GM21825 (cell line): ENCODE data around the gene TARBP1.
"Not testable (repeated sequence)": the region's sequence is repeated elsewhere in the genome, so short reads cannot be mapped to it uniquely, and the experiment has no call there.

ENCODE experiments used
- ATAC-seq: cut with Tn5 transposase; IDR thresholded peaks from one replicate; pipeline ENCODE4 v1.9.1; 2021; ENCODE audit warnings: mild to moderate bottlenecking, moderate library complexity; ENCODE audit not compliant: unreplicated experiment

Gene TARBP1

GRCh38 chr1:234504969-234505768, 26.2 kb upstream of the TARBP1 start:
- ATAC-seq = no peak

DNA sequence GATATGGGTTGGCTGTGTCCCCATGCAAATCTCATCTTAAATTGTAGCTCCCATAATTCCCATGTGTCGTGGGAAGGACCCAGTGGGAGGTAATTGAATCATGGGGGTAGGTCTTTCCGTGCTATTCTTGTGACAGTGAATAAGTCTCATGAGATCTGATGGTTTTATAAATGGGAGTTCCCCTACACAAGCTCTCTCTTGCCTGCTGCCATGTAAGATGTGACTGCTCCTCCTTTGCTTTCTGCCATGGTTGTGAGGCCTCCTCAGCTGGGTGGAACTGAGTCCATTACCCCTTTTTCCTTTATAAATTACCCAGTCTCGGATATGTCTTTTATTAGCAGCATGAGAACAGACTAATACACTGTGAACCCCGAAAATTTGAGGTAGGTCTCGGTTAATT, 25.3 kb upstream of the TARBP1 start:
- not testable (repeated sequence) for ATAC-seq

DNA sequence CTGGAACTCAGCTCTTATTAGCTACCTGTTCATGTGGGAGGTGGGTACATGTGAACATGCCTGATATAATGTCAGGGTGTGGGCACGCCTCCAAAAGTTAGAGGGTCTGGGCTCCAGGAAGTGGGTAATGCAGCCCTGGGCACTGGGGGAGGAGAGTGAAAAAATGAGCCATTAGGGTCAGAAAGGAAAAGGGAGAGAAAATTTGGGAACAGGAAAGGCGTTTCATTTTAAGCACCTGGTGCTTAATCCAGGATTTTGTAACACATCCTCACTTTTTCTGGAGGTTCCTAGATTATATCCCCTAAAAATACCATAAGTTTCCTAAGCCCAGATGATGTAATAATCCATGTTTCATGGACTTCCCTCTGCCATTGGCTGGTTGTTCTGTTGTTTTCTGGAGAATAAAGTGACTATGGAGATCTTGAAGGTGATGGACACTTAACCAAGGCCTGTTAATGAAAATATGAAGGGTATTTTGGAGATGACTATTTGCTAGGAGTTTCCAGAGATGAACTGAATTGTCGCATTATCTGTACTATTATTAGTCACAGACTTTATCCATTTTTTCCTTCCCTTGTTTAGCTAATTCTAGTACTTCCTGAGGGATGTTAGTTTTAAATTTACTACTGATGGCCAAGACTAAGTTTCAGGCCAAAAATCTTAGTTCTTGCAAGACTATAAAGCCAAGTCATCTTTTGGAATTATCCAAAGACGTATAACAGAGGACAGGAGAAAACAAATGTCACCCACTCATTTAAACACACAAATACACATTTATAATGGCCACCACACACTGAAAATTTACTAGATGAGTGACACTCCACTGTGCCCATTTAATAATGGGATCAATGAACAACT, 24.4 kb upstream of the TARBP1 start:
- ATAC-seq = no peak

DNA sequence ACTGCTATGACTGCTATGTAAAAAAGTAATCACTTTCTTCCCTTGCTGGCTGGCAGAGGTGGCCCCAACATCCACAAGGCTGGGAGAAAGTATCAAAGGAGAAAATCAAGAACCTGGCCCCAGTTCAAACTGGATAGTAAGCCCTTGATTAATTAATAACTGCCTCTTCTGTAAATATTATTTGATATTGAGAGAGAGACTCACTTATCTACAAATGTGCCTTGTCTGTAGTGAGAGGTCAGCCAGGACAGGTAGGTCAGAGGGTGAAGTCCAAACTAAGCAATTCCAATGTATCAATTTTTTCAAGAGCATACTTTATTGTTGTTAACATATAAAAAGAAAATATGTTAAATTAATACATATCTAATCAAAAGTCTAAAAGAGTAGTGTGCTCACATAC, 23.8 kb upstream of the TARBP1 start:
- ATAC-seq = no peak

DNA sequence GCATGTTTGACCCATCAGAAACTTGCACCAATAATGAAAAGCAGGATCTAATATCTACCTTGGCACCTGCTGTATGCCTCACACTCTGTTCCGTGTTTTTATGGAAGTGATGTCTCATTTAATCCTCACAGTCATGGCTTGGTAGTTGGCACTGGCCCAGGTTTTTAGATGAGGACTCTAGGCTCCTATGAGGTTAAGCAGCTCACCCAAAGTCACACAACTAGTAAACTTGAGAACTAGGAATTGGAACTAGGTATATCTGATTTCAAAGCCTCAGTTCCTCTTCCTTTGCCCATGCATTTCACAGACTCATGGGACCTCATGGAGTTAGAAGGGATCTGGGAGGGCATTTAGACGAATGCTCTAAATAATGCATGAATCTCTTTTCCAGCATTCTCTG, 21.3 kb upstream of the TARBP1 start:
- ATAC-seq = no peak

GRCh38 chr1:234499943-234500245, 20.9 kb upstream of the TARBP1 start:
- no peak for ATAC-seq

- ATAC-seq = peak; percentile 41
These were observed 20.4 kb upstream of the TARBP1 start for GRCh38 chr1:234499119-234499942.

DNA sequence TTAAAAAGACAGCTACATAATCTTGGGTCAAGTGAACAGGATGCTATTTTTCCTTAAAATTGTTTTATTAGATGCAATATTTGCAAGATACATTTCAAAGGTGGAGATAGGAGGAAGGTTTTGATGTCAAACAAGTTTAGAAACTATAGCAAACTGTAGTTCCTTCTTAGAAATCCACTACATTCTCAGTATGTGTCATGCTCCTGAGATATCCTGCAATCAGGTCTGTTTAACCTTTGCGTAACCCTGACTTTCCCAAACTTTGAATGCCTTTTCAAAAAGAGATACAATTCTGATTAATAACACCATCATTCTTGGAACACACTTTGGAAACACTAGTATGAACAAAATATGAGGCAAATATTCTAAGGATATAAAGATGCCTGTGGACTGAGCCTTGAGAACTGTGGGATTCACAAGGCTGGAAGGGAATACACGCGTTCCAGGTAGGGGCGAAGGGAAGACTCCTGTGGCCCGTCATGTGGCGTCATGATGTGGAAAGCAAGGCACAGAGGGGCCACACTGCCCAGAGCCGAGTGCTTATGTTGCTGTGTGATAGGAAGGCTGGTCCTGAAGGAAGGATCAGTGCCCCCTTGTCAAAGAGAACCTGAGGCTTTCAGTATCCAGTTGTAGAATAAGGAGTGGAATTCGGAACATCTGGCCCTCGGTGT, 19.6 kb upstream of the TARBP1 start:
- ATAC-seq = no peak

DNA sequence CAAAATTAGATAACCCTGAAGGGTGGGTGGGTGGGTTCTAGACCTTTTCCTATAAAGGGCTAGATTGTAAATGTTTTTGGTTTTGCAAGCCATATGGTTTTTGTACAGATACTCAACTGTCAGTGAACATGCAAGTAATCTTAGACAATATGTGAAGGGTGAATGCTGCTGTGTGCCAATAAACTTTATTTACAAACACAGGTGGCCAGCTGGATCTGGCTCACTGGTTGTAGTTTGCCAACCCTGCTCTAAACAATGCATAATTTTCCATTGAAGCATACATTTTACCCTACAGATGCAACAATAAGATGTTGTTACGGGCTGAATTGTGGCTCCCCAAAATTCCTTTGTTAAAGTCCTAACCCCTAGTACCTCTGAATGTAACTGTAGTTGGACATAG, 18.6 kb upstream of the TARBP1 start:
- no peak for ATAC-seq

DNA sequence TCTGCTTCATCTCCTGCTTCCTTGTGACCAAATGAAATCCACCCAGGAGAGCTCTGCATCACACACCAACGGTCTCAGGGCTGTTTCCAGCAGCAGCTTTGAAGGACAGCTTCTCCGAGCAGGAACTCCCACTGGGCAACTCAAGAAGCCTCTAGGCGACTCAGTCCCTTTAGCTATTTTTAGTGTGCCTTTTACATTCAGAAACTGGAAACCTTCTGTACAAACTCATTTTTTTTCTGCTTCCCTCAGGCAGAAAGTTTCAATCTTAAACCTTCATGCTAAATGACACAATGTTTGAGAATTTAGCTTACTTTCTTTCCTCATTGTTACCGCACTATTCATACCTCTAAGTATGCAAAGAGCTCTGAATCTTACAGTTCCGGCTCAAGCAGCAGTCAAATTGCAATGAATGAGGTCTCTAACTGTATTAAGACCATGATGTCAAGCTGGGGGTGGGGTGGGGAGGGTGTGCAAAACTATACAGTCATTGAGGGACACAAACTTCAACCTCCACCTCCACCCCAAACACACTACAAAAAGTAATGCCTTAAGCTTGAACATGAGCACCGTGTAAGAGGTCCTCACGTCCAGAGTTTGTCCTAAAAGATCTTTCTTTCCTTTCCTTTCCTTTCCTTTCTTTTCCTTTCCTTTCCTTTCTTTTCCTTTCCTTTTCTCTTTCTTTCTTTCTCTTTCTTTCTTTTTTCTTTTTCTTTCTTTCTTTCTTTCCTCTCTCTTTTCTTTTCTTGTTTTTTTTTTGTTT, 16.4 kb upstream of the TARBP1 start:
- ATAC-seq = peak; percentile 70

DNA sequence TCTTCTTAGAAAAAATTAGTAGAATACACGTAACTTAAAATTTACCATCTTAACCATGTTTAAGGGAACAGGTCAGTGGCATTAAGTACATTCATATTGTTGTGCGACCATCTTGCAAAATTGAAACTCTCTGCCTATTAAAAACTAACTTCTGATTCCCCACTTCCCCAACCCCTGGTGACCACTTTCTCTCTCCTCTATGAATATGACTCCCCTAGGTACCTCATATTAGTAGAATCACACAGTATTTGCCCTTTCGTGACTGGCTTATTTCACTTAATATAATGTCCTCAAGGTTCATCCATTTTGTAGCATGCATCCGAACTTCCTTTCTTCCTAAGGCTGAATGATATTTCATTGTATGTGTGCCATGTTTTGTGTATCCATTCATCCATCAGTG, 15.1 kb upstream of the TARBP1 start:
- no peak for ATAC-seq

DNA sequence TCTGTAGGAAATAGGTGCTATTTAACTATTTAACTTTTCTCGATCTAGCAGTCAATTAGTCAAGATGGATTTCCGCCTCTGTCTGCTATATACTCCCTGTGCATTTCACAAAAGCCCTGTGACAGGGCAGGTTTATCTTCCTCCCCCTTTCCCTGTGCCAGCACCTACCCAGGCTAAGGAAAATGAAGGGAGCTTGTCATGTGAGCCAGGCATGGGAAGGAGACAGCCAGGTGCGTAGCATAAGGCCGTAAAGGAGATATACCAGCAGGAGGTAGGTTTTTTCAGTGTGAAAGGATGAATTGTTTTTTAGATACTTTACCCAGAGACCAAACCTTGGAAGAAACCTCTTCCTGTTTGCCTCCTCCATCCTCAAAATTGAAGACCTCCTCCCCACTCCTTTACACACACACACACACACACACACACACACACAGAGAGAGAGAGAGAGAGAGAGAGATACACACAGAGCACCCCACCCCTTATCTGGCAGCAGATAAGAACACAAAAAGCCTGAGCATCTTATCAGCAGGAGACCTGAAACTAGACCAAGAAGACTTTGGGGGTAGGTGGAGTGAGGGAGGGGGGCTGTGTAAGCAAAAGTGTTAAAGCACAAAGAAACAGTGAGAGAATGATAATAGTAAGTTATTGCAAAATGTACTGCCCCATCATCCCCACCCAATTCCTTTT, 12.0 kb upstream of the TARBP1 start:
- no peak for ATAC-seq

- no peak for ATAC-seq
These were observed 10.7 kb upstream of the TARBP1 start for GRCh38 chr1:234489698-234490077.

GRCh38 chr1:234489007-234489697, 10.2 kb upstream of the TARBP1 start:
- ATAC-seq = no peak

- ATAC-seq = no peak
These were observed 9.4 kb upstream of the TARBP1 start for GRCh38 chr1:234488054-234489006.

DNA sequence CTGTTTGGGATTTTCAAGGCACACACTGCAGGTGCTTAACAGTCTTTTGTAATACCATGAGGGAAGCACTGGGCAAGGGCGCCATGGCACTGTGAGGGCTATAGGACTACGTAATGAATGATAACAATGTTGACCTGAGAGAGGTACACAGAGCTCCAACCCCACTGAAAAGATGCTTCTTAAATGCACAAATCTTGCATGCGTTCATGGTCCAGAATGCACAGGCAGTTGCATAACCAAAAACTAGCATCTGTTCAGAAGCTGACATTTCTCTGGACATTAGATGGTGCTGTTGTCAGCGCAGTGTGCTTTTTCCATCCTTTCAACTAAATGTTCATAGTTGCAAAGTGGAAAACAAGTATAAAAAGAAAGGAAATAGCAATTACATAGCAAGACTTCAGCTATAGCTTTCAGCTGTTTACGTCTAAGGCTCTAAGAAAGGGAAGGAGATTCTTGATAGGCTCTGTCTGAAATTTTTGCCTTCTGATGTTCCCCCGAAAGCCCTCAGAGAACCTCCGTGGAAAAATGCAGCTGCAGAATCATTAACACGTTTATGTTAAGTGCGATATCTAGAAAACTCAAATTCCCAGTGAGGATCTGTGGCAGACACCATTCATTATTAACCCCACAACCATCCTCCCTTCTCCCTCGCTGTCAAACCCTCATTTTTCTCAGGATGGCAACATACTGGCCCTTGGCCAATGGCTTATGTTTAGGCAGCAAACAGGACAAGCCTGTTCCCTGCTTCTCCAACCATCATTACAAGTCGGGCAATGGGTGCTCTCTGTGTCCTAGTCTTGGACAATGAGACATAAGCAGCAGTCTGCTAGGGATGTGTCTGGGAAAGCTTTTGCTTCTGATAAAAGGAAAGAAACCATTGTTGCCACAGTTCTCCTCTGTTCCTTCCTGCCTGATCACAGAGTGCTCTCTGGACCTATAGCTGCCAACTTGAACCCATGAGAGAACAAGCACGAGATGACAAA, 8.2 kb upstream of the TARBP1 start:
- peak; percentile 50 for ATAC-seq
